IPS DF 6.9 (cell line): Measurements from ENCODE around the gene PTPRF.

Experiments
- DNase-seq: peaks from one replicate; pipeline ENCODE4 v3.0.0-alpha.2; 2013; ENCODE audit warnings: low read depth, low spot score
- H3K27ac ChIP-seq: one replicate; pipeline ENCODE4 v1.5.1; 2013; ENCODE audit warnings: low read length, control low read depth
- H3K27me3 ChIP-seq: 2 replicates; pipeline ENCODE4 v1.6.1; 2013; ENCODE audit warnings: mild to moderate bottlenecking, low read length; ENCODE audit not compliant: control insufficient read depth, insufficient read depth
- H3K36me3 ChIP-seq: 2 replicates; pipeline ENCODE4 v1.6.1; 2013; ENCODE audit warnings: low read length; ENCODE audit not compliant: control insufficient read depth, insufficient read depth
- H3K4me1 ChIP-seq: 2 replicates; pipeline ENCODE4 v1.6.1; 2013; ENCODE audit warnings: low read length; ENCODE audit not compliant: control insufficient read depth, insufficient read depth
- H3K4me3 ChIP-seq: 2 replicates; pipeline ENCODE4 v1.5.1; 2013; ENCODE audit warnings: mild to moderate bottlenecking, low read length
- H3K9me3 ChIP-seq: 2 replicates; pipeline ENCODE4 v1.6.1; 2013; ENCODE audit warnings: low read length, inconsistent platforms; ENCODE audit not compliant: control insufficient read depth, insufficient read depth
- WGBS: extraction: QIAGEN DNeasy Blood & Tissue Kit; methylation state at CpG from one replicate; pipeline ENCODE4 v1.1.7; 2013; ENCODE audit warnings: mixed read lengths, missing lambda C conversion rate; ENCODE audit not compliant: insufficient read length, insufficient coverage; 5-methylcytosine and 5-hydroxymethylcytosine counted together

PTPRF gene

DNA sequence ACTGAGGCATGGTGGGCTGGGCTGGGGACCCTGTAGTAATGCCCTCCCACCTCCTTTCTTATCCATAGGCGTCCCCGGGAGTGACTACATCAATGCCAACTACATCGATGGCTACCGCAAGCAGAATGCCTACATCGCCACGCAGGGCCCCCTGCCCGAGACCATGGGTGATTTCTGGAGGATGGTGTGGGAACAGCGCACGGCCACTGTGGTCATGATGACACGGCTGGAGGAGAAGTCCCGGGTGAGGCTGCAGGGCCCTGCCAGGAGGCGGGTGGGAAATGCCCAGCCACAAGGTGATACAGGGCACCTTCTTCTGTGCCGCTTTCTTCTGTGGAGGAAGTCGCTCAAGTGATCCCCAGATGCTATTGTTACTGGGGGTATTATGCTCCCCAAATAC, 87.0 kb downstream of the PTPRF start:
- H3K27me3 ChIP-seq, result no peaks in the 10 kb centered on the region
- no peak overlapping the region for H3K4me3 ChIP-seq
- H3K27ac ChIP-seq, result no peak overlapping the region
- no peak for DNase-seq
- no peaks in the 10 kb centered on the region for H3K9me3 ChIP-seq
- H3K4me1 ChIP-seq, result no peaks in the 10 kb centered on the region
- peaks cover 52% of the 10 kb centered on the region for H3K36me3 ChIP-seq
- WGBS, result no CpG with 5 or more reads among the region's 14 CpGs

DNA sequence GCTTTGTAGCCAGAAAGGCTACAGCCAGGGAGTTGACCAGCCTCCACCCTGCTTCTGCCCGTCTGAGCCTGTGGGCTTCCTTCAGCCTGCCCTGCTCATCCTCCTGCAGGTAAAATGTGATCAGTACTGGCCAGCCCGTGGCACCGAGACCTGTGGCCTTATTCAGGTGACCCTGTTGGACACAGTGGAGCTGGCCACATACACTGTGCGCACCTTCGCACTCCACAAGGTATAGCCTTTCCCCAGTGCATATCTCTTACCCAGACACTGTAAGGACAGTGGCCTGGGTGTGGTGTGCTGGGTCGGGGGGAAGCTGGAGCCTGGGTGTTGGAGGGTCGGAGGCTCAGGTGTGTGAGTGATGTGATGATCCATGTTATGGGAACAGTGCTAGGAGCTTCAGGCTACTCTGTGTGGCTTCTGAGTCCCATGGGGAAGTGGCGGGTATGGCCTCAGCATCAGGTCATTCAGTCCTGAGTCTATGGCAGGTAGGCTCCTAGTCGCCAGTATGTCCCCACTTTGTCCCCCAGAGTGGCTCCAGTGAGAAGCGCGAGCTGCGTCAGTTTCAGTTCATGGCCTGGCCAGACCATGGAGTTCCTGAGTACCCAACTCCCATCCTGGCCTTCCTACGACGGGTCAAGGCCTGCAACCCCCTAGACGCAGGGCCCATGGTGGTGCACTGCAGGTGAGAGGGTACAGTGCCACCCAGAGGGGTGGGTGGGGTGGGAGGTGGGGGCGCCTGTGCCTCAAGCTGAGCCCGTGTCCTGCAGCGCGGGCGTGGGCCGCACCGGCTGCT, 88.0 kb downstream of the PTPRF start:
- H3K4me1 ChIP-seq, result no peaks in the 10 kb centered on the region
- no peaks in the 10 kb centered on the region for H3K27me3 ChIP-seq
- no CpG with 5 or more reads among the region's 22 CpGs for WGBS
- no peak overlapping the region for H3K27ac ChIP-seq
- no peak for DNase-seq
- peaks cover 50% of the 10 kb centered on the region for H3K36me3 ChIP-seq
- H3K4me3 ChIP-seq, result no peak overlapping the region
- H3K9me3 ChIP-seq, result no peaks in the 10 kb centered on the region

DNA sequence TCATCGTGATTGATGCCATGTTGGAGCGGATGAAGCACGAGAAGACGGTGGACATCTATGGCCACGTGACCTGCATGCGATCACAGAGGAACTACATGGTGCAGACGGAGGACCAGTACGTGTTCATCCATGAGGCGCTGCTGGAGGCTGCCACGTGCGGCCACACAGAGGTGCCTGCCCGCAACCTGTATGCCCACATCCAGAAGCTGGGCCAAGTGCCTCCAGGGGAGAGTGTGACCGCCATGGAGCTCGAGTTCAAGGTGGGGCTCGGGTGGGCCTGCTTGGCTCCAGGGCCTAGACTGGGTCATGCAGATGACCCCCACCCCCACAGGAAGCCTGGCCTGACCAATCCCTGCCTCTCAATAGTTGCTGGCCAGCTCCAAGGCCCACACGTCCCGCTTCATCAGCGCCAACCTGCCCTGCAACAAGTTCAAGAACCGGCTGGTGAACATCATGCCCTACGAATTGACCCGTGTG, 88.7 kb downstream of the PTPRF start:
- Histone ChIP-seq H3K4me1 (no peaks in the 10 kb centered on the region), H3K4me3 (no peak overlapping the region), H3K27me3 (no peaks in the 10 kb centered on the region), H3K27ac (no peak overlapping the region), H3K36me3 (peaks cover 45% of the 10 kb centered on the region), H3K9me3 (no peaks in the 10 kb centered on the region)
- DNase-seq, result no peak
- no CpG with 5 or more reads among the region's 21 CpGs for WGBS

DNA sequence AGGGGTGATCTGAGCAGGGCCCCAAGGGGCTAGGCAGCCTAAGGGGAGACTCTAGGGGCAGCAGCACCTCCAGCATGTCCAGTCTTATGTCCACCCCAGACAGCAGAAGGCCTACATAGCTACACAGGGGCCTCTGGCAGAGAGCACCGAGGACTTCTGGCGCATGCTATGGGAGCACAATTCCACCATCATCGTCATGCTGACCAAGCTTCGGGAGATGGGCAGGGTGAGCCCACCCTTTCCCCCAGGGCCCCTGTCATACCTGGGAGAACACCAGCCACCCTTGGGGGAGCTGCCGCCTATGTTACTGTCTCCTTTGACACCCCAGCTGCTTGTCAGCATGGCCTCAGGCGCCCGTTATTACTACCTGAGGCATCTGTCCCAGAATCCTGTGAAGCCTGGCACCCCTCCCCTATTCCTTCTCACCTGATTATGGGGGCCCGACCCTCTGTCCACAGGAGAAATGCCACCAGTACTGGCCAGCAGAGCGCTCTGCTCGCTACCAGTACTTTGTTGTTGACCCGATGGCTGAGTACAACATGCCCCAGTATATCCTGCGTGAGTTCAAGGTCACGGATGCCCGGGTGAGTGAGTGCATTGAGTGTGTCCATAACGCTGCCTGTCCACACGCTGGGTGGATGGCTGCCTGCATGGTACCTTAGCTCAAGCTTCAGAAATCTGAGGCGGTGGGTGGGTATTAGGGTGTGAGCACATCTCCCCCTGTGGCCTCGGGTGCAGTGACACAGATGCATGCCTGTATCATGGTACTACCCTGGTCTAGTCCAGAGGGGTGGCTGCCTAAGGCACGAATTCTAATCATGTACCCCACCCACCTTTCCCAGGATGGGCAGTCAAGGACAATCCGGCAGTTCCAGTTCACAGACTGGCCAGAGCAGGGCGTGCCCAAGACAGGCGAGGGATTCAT, 89.6 kb downstream of the PTPRF start:
- H3K4me3 ChIP-seq, result no peak overlapping the region
- H3K27me3 ChIP-seq, result no peaks in the 10 kb centered on the region
- H3K36me3 ChIP-seq, result peaks cover 48% of the 10 kb centered on the region
- no peak for DNase-seq
- WGBS, result no CpG with 5 or more reads among the region's 22 CpGs
- no peaks in the 10 kb centered on the region for H3K9me3 ChIP-seq
- no peak overlapping the region for H3K27ac ChIP-seq
- no peaks in the 10 kb centered on the region for H3K4me1 ChIP-seq

DNA sequence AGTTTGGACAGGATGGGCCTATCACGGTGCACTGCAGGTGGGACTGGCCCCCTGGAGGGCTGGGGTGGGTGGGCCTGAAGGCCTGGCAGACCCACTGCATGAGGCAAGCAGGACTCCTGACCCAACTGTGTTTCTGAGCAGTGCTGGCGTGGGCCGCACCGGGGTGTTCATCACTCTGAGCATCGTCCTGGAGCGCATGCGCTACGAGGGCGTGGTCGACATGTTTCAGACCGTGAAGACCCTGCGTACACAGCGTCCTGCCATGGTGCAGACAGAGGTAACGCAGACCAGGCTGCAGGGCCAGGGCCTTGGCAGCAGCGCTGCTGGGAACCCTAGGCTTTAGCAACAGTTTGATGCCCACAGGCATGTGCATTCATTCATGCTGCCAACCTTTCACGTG, 90.3 kb downstream of the PTPRF start:
- WGBS, result no CpG with 5 or more reads among the region's 16 CpGs
- peaks cover 47% of the 10 kb centered on the region for H3K36me3 ChIP-seq
- DNase-seq, result no peak
- H3K27ac ChIP-seq, result no peak overlapping the region
- no peaks in the 10 kb centered on the region for H3K9me3 ChIP-seq
- no peaks in the 10 kb centered on the region for H3K27me3 ChIP-seq
- no peak overlapping the region for H3K4me3 ChIP-seq
- no peaks in the 10 kb centered on the region for H3K4me1 ChIP-seq

DNA sequence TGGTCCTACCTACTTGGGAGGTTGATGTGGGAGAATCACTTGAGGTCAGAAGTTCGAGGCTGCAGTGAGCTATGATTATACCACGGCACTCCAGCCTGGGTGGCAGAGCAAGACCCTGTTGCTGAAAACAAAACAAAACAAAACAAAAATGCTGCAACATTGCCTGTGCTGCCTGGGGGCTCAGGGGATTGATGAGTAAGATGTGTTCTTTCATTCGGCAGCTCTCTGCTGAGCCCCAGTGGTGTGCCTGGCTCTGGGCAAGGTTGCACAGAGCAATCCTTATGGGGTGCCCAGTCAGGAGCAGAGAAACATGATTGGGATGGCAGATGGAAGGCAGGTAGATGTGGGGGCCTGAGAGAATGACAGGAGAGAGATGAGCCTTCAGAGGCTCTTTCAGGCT, 90.7 kb downstream of the PTPRF start:
- WGBS, result no CpG with 5 or more reads among the region's 3 CpGs
- H3K9me3 ChIP-seq, result no peaks in the 10 kb centered on the region

DNA sequence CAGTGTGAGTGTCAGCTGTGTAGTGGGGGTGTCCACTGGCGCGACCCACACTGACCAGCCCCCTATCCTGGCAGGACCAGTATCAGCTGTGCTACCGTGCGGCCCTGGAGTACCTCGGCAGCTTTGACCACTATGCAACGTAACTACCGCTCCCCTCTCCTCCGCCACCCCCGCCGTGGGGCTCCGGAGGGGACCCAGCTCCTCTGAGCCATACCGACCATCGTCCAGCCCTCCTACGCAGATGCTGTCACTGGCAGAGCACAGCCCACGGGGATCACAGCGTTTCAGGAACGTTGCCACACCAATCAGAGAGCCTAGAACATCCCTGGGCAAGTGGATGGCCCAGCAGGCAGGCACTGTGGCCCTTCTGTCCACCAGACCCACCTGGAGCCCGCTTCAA, 91.2 kb downstream of the PTPRF start:
- WGBS, result no CpG with 5 or more reads among the region's 18 CpGs
- Histone ChIP-seq H3K9me3 (no peaks in the 10 kb centered on the region), H3K4me1 (no peaks in the 10 kb centered on the region), H3K27ac (no peak overlapping the region), H3K36me3 (peaks cover 47% of the 10 kb centered on the region), H3K27me3 (no peaks in the 10 kb centered on the region), H3K4me3 (no peak overlapping the region)
- no peak for DNase-seq

More for the DNA sequence above, 90.7 kb downstream of the PTPRF start:
- Histone ChIP-seq H3K4me3 (no peak overlapping the region), H3K27me3 (no peaks in the 10 kb centered on the region), H3K27ac (no peak overlapping the region), H3K36me3 (peaks cover 47% of the 10 kb centered on the region), H3K4me1 (no peaks in the 10 kb centered on the region)
- no peak for DNase-seq

DNA sequence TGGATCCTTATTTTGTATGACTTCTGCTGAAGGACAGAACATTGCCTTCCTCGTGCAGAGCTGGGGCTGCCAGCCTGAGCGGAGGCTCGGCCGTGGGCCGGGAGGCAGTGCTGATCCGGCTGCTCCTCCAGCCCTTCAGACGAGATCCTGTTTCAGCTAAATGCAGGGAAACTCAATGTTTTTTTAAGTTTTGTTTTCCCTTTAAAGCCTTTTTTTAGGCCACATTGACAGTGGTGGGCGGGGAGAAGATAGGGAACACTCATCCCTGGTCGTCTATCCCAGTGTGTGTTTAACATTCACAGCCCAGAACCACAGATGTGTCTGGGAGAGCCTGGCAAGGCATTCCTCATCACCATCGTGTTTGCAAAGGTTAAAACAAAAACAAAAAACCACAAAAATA, 91.8 kb downstream of the PTPRF start:
- DNase-seq, result no peak
- H3K4me1 ChIP-seq, result no peaks in the 10 kb centered on the region
- H3K36me3 ChIP-seq, result peaks cover 45% of the 10 kb centered on the region
- H3K9me3 ChIP-seq, result no peaks in the 10 kb centered on the region
- no peaks in the 10 kb centered on the region for H3K27me3 ChIP-seq
- no peak overlapping the region for H3K27ac ChIP-seq
- WGBS, result no CpG with 5 or more reads among the region's 10 CpGs
- no peak overlapping the region for H3K4me3 ChIP-seq

DNA sequence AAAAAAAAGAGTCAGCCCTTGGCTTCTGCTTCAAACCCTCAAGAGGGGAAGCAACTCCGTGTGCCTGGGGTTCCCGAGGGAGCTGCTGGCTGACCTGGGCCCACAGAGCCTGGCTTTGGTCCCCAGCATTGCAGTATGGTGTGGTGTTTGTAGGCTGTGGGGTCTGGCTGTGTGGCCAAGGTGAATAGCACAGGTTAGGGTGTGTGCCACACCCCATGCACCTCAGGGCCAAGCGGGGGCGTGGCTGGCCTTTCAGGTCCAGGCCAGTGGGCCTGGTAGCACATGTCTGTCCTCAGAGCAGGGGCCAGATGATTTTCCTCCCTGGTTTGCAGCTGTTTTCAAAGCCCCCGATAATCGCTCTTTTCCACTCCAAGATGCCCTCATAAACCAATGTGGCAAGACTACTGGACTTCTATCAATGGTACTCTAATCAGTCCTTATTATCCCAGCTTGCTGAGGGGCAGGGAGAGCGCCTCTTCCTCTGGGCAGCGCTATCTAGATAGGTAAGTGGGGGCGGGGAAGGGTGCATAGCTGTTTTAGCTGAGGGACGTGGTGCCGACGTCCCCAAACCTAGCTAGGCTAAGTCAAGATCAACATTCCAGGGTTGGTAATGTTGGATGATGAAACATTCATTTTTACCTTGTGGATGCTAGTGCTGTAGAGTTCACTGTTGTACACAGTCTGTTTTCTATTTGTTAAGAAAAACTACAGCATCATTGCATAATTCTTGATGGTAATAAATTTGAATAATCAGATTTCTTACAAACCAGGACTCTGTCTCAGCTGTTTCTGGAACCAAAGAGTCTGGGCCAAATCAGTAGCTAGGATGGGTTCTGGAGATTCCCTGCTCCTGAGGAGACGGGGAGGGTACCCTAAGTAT, 92.5 kb downstream of the PTPRF start:
- H3K4me3 ChIP-seq, result no peak overlapping the region
- no peaks in the 10 kb centered on the region for H3K4me1 ChIP-seq
- H3K27me3 ChIP-seq, result no peaks in the 10 kb centered on the region
- no peak overlapping the region for H3K27ac ChIP-seq
- no peaks in the 10 kb centered on the region for H3K9me3 ChIP-seq
- WGBS, result no CpG with 5 or more reads among the region's 13 CpGs
- DNase-seq, result no peak
- peaks cover 39% of the 10 kb centered on the region for H3K36me3 ChIP-seq
